ENCODE results near the gene NLE1. TPM values are rescaled to one million over a fixed set of nuclear protein-coding genes. Genes with fewer than 3 reads are reported as not detected.

Gene NLE1
- total RNA-seq, 1 donor, result 13.8 TPM

DNA sequence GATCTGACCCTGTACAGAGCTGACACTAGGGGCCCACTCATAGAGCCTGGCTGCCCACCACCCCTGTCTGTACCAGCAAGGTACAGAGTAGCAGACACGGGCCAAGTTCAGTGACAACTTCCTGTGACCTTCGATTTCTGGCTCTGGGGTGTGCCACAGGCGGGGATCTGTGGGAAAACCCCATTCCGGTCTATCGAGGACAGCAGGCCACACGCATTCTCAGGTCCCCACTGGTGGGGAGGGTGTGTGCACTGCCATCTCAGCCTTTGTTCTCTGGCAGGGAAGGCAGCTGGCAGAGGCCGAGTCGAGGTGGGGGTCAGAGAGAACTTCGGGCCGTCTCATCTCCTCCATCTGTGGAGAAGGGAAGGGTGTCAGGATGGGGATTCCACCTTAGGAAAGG lies 10.0 kb downstream of the NLE1 start:
- H3K4me3 ChIP-seq (ENCODE audit: low read depth, low read length), result no peak overlapping the region
- no peak for DNase-seq (ENCODE audit: low read depth)
- TF ChIP-seq, protein P1, sequence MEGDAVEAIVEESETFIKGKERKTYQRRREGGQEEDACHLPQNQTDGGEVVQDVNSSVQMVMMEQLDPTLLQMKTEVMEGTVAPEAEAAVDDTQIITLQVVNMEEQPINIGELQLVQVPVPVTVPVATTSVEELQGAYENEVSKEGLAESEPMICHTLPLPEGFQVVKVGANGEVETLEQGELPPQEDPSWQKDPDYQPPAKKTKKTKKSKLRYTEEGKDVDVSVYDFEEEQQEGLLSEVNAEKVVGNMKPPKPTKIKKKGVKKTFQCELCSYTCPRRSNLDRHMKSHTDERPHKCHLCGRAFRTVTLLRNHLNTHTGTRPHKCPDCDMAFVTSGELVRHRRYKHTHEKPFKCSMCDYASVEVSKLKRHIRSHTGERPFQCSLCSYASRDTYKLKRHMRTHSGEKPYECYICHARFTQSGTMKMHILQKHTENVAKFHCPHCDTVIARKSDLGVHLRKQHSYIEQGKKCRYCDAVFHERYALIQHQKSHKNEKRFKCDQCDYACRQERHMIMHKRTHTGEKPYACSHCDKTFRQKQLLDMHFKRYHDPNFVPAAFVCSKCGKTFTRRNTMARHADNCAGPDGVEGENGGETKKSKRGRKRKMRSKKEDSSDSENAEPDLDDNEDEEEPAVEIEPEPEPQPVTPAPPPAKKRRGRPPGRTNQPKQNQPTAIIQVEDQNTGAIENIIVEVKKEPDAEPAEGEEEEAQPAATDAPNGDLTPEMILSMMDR (IDR thresholded peaks at IDR 0.05; ENCODE audit: insufficient read depth, low read depth, low read length), result no peak

DNA sequence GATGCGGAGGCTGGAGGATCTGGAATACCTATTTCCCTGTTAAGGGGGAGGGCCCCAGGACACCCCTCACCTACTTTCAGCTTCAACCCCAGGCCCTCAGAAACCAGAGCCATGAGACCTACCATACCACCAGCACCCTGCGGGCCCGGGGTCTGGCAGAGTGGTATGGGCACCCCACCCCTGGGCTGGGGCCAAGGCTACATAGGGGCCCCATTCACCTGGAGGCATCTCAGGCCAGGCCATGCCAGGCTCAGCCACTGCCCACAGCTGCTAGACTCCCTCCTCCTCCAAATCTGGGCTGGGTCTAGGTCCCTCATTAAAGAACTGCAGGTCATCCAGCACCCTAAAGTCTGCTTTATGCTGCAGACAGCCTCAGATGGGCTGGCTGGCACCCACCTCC lies 11.7 kb downstream of the NLE1 start:
- no peak for DNase-seq (ENCODE audit: low read depth)
- TF ChIP-seq, protein P1 (IDR thresholded peaks at IDR 0.05; ENCODE audit: insufficient read depth, low read depth, low read length), result no peak
- no peak overlapping the region for H3K4me3 ChIP-seq (ENCODE audit: low read depth, low read length)

DNA sequence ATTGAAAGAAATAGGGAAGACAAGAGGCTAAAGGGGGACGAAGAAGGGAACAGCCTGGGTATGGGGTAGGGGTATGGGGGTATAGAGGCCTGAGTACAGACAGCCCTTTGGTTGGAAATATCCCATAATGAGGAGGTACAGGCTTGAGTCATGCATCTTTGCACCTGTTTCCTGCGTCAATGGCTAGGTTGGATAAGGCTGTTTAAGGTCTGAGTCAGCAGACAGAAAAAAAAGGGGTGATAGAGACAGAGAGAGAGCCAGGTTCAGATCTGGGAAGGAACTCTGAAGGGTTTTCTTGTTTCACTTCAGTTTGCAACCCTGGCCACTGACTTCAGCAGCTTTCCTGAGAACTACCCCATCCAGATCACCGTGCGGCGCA lies 12.1 kb downstream of the NLE1 start:
- TF ChIP-seq, protein P1 (IDR thresholded peaks at IDR 0.05; ENCODE audit: insufficient read depth, low read depth, low read length), result no peak
- no peak overlapping the region for H3K4me3 ChIP-seq (ENCODE audit: low read depth, low read length)
- DNase-seq (ENCODE audit: low read depth), result no peak

GRCh38 chr17:35129154-35129972 lies 12.7 kb downstream of the NLE1 start:
- no peak for DNase-seq (ENCODE audit: low read depth)
- TF ChIP-seq, protein P1 (IDR thresholded peaks at IDR 0.05; ENCODE audit: insufficient read depth, low read depth, low read length), result no peak
- no peak overlapping the region for H3K4me3 ChIP-seq (ENCODE audit: low read depth, low read length)

- TF ChIP-seq, protein P1 (IDR thresholded peaks at IDR 0.05; ENCODE audit: insufficient read depth, low read depth, low read length), result no peak
- DNase-seq (ENCODE audit: low read depth), result peak; percentile 63
Measured at GRCh38 chr17:35127751-35128514, 14.2 kb downstream of the NLE1 start.

DNA sequence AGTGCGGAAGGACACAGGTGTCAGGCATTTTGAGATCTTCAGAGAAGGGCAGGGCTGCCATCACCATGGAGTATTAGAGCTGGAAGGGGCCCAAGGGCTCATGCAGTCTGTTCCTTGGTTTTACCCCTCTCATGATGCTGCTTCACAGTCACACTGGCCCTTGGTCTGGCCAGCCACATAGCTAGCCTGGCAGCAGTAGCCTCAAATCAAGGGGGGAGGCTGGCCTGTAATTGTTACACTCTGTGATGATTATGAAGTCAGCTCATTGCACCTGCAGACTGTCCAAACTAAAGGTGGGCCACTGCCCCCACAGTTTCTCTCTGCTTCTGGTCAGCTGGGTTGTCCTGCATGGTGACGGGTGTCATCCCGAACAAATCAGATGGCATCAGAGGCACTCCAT lies 20.8 kb downstream of the NLE1 start, which contains the start of gene FNDC8:
Gene FNDC8, plus strand, starts transcription at position 301 of the 400 bp plus-strand sequence. Its CDS starts 79 bp downstream, at position 380.
- H3K4me3 ChIP-seq (ENCODE audit: low read depth, low read length), result no peak within 1 kb of the TSS
- TF ChIP-seq, protein P1 (IDR thresholded peaks at IDR 0.05; ENCODE audit: insufficient read depth, low read depth, low read length), result no peak
- DNase-seq (ENCODE audit: low read depth), result no peak

More at GRCh38 chr17:35127751-35128514, 14.2 kb downstream of the NLE1 start:
- no peak overlapping the region for H3K4me3 ChIP-seq (ENCODE audit: low read depth, low read length)
